Mucosa of descending colon (tissue), 3 donors: ENCODE measurements around the gene CNTNAP2. TPM values are rescaled to one million over a fixed set of nuclear protein-coding genes. Genes with fewer than 3 reads are reported as not detected.

Experiments used
- ATAC-seq: fragments of 200-7000 bp; cut with Tn5 transposase; one replicate; pipeline ENCODE4 v1.9.1; 2020; ENCODE audit warnings: mild to moderate bottlenecking, moderate library complexity
- DNase-seq, 3 donors: peaks; one replicate each; pipeline ENCODE4 v3.0.0-alpha.2; 2020
- H3K36me3 ChIP-seq: fragments of 200-600 bp; one replicate; pipeline ENCODE4 v1.8.0; 2021; ENCODE audit warnings: low read depth, mild to moderate bottlenecking
- H3K4me1 ChIP-seq: fragments of 200-600 bp; one replicate; pipeline ENCODE4 v1.8.0; 2021; ENCODE audit warnings: low read depth, mild to moderate bottlenecking
- H3K4me3 ChIP-seq: fragments of 200-600 bp; one replicate; pipeline ENCODE4 v1.8.0; 2021; ENCODE audit warnings: mild to moderate bottlenecking
- H3K9me3 ChIP-seq: fragments of 200-600 bp; one replicate; pipeline ENCODE4 v1.8.0; 2021; ENCODE audit warnings: mild to moderate bottlenecking
- intact Hi-C, 2 donors: fragments of 100-400 bp; cut with DNase I in 1 of 2; cut with micrococcal nuclease in 1 of 2; formaldehyde crosslinking; loops; one replicate each; pipeline versions ENCODE4 v1.11.0 to v1.11.1; 2022; cut with DNase I, micrococcal nuclease
- total RNA-seq, 3 donors: library from RNA; stranded (reverse); fragmentation: NEBNext Ultra II Directional in 2 of 3; extraction: Animal tissue kit (Norgen Biotek cat#: 25700) in 2 of 3; gene quantifications; one replicate each; pipeline versions ENCODE4 v1.2.1 to v1.2.4, GENCODE V29; 2021 to 2023
- TF ChIP-seq, protein P1 (sequence below): fragments of 200-600 bp; IDR thresholded peaks from one replicate; pipeline ENCODE4 v1.8.0; 2022; ENCODE audit warnings: antibody characterized with exemption, mild to moderate bottlenecking
- donor health status: DM: no; HTN: no; CAD: no; lungs with moderate emphysema.
- donor health status: DM: no; HTN: no; CAD: no.
- donor health status: DM: no; HTN: yes; CAD: no.

The CNTNAP2 gene
- total RNA-seq, 3 donors from 2014 or later, result 3.1 to 5.9 (median 4.2) TPM

DNA sequence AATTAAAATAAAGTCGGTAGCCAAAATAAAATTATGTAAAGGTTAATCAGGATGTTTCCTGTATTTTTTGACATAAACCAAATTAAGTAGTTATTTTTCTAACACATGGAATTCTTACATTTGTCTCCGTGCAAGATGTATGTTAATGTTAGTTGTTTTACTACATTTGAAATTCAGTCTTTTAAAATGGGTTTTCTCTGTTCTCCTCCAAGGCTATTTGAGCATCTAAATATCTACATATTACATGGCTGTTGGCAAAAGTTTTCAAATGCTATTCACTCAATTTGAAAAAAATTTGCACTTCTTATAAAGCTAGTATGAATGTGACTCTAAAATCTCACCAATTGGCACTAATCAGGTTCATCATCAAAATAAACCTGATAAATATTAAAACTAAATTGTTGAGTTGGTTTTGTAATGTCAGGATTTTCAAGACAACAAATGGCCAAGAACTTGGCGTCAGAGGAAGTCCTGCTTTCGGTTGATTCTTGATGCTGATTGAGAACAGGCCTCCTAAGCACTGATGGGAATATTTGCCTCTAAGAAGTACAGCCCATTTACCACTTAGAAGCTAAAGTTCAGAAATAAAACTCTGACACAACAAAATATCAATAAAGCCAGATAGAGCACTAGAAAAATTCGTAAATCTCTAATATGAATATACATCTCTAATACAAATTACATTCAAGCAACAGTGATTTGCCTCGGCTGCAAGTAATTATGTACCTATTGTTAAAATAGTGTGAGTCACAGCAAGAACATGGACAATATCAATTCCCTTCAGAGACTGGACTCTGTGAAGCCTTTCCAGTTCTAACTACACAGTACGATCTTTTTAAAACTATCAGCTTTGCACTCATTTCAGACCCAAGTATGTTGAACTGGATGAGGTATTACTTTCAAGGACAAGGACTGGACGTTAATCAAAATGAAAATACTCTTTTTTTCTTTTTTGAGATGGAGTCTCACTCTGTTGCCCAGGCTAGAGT lies 1740.8 kb downstream of the CNTNAP2 start:
- no peak for DNase-seq
- no peak for ATAC-seq
- no peak overlapping the region for H3K4me3 ChIP-seq
- intact Hi-C loops, result no loop called here
- no peaks in the 10 kb centered on the region for H3K4me1 ChIP-seq
- H3K36me3 ChIP-seq, result no peaks in the 10 kb centered on the region
- H3K9me3 ChIP-seq, result no peaks in the 10 kb centered on the region
- TF ChIP-seq, protein P1, sequence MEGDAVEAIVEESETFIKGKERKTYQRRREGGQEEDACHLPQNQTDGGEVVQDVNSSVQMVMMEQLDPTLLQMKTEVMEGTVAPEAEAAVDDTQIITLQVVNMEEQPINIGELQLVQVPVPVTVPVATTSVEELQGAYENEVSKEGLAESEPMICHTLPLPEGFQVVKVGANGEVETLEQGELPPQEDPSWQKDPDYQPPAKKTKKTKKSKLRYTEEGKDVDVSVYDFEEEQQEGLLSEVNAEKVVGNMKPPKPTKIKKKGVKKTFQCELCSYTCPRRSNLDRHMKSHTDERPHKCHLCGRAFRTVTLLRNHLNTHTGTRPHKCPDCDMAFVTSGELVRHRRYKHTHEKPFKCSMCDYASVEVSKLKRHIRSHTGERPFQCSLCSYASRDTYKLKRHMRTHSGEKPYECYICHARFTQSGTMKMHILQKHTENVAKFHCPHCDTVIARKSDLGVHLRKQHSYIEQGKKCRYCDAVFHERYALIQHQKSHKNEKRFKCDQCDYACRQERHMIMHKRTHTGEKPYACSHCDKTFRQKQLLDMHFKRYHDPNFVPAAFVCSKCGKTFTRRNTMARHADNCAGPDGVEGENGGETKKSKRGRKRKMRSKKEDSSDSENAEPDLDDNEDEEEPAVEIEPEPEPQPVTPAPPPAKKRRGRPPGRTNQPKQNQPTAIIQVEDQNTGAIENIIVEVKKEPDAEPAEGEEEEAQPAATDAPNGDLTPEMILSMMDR, result no peak

DNA sequence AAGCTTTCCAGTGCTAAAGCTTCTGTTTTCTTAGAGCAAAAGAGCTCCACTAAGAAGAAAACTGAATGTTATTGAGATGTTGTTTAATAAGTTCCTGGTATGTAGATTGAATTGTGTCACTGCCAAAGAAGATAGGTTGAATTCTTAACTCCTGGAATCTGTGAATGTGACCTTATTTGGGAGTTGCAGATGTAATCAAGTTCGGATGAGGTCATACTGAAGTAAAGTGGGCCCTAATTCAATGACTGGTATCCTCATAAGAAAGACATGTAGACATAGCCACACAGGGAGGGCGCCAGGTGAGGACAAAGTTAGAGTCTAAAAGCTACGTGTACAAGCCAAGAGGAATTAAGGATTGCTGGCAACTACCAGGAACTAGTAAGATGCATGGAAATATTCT lies 1741.8 kb downstream of the CNTNAP2 start:
- ATAC-seq (no peak), DNase-seq (no peak)
- no peak overlapping the region for H3K4me3 ChIP-seq
- H3K4me1 ChIP-seq, result no peaks in the 10 kb centered on the region
- no peaks in the 10 kb centered on the region for H3K36me3 ChIP-seq
- H3K9me3 ChIP-seq, result no peaks in the 10 kb centered on the region
- intact Hi-C loops, result no loop called here
- TF ChIP-seq, protein P1, result no peak

DNA sequence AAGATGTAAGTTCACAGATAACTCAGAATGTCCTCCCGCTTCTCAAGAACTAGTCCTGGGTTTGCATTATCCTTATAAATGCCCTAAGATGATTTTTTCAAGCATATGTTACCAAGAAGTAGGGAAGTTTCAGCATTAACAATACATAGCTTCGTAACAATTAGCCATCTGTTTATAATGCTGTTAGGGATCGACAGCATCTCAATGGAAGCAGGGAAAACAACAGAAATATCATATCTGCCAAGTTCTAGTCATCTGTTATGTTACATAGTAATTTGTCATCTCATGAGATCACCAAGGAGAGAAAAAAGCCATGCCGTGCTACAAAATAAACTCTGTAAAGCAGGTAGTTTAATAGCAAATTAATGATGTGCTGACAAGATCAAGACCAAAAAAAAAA lies 1742.4 kb downstream of the CNTNAP2 start:
- Histone ChIP-seq H3K9me3 (no peaks in the 10 kb centered on the region), H3K36me3 (no peaks in the 10 kb centered on the region), H3K4me1 (no peaks in the 10 kb centered on the region), H3K4me3 (no peak overlapping the region)
- ATAC-seq, result no peak
- intact Hi-C loops, result no loop called here
- TF ChIP-seq, protein P1, result no peak
- DNase-seq, result no peak

DNA sequence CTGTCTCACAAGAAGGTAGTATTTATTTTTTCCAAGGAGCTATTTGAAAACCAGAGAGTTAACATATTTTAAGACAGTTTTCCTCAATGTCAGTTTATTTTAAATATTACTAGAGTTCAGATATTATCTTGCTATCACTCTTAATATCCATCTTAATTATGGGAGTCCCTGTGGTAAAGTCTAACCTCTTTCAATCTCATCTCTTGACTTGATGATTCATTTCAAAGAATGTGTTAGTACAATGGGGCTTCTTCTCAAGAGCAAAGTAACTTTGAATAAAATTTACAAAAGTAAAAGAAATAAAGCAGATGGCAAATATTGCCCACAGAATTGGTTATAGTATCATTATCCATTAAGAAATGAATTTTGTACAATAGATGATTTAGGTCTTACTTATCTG lies 1742.9 kb downstream of the CNTNAP2 start:
- DNase-seq (no peak), ATAC-seq (no peak)
- Histone ChIP-seq H3K36me3 (no peaks in the 10 kb centered on the region), H3K4me1 (no peaks in the 10 kb centered on the region), H3K9me3 (no peaks in the 10 kb centered on the region), H3K4me3 (no peak overlapping the region)
- TF ChIP-seq, protein P1, result no peak
- intact Hi-C loops, result no loop called here

DNA sequence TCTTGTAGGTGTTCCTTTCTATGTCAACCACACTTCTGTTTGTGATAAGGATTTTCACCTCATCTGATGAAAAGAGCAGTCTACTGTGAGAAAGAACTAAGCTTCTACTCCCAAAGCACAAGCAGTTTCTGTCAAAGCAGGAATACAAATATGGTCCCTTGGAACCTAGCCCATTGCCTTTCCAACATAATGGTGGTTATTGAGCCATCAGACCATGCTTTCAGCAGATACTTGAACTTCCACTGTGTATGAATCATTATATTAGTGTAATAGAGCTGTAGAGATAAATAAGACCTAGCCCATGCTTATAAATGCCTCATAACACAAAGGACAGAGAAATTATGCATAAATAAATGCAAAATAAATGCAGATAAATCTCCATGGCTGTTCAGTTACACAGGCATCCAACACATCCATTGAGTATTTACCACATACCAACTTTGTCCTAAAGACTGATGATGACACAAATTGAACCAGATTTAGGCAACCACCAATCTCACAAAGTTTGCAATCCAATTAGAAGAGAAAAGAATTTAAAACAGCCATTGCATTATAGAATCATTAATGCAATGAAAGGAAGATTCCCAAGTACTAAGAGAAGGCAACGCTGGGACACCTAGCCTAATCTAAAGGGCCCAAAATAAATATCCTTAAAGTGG lies 1744.6 kb downstream of the CNTNAP2 start:
- no peaks in the 10 kb centered on the region for H3K36me3 ChIP-seq
- H3K9me3 ChIP-seq, result no peaks in the 10 kb centered on the region
- DNase-seq, result no peak
- no peaks in the 10 kb centered on the region for H3K4me1 ChIP-seq
- no peak for ATAC-seq
- no peak overlapping the region for H3K4me3 ChIP-seq
- intact Hi-C loops, result no loop called here
- TF ChIP-seq, protein P1, result no peak
